ENCODE data around the gene ANKRD6. TPM values are rescaled to one million over a fixed set of nuclear protein-coding genes. Genes with fewer than 3 reads are reported as not detected.

Gene ANKRD6
- total RNA-seq, 8 experiments from 2014 or later = 2.6 to 52.4 (median 33.7) TPM

Other genes with a start within 250 kb of the ANKRD6 start
- 1 to 10 TPM in 3 of 8 experiments, under 1 TPM in 2, not detected in 3; 0.21 to 3.2 (median 1.5) TPM for gene GABRR1, start 215.8 kb upstream of the ANKRD6 start, total RNA-seq
- gene GABRR2, start 117.9 kb upstream of the ANKRD6 start, total RNA-seq = under 1 TPM; 0.16 to 0.66 (median 0.34) TPM
- gene UBE2J1, start 80.4 kb upstream of the ANKRD6 start, total RNA-seq = 10 to 100 TPM; 17.6 to 45.2 (median 34.6) TPM
- gene RRAGD, start 20.9 kb upstream of the ANKRD6 start, total RNA-seq = 10 to 100 TPM in 7 of 8 experiments, 1 to 10 TPM in 1; 9.6 to 90.2 (median 27.4) TPM
- 10 to 100 TPM; 24.1 to 60.4 (median 32.1) TPM for gene LYRM2, start 205.6 kb downstream of the ANKRD6 start, total RNA-seq

Data from motor neuron (in vitro differentiated cells).